Left ventricle myocardium inferior (tissue), 1 donor: ENCODE measurements around the gene TTC39B. TPM values are rescaled to one million over a fixed set of nuclear protein-coding genes. Genes with fewer than 3 reads are reported as not detected.

Experiments
- DNase-seq: peaks from one replicate; pipeline ENCODE4 v3.0.0-alpha.2; 2020
- H3K27ac ChIP-seq: fragments of 200-600 bp; replicated peaks from 2 replicates; pipeline ENCODE4 v1.8.0; 2021
- H3K27me3 ChIP-seq: fragments of 200-600 bp; 2 replicates; pipeline ENCODE4 v1.8.0; 2021; ENCODE audit warnings: low read depth
- H3K36me3 ChIP-seq: fragments of 200-600 bp; 2 replicates; pipeline ENCODE4 v1.8.0; 2021
- H3K4me1 ChIP-seq: fragments of 200-600 bp; 2 replicates; pipeline ENCODE4 v1.8.0; 2021
- H3K4me3 ChIP-seq: fragments of 200-600 bp; 2 replicates; pipeline ENCODE4 v1.8.0; 2021; ENCODE audit warnings: mild to moderate bottlenecking, moderate library complexity
- H3K9me3 ChIP-seq: fragments of 200-600 bp; replicated peaks from 2 replicates; pipeline ENCODE4 v1.8.0; 2021
- intact Hi-C: fragments of 100-400 bp; cut with micrococcal nuclease; formaldehyde crosslinking; loops from one replicate; pipeline ENCODE4 v1.11.0; 2022
- total RNA-seq: library from RNA; stranded (reverse); fragmentation: NEBNext Ultra II Directional; extraction: Animal tissue kit (Norgen Biotek cat#: 25700); gene quantifications from one replicate; pipeline ENCODE4 v1.2.1, GENCODE V29; 2021
- TF ChIP-seq, protein P1 (sequence below): fragments of 200-600 bp; IDR thresholded peaks from 2 replicates; pipeline ENCODE4 v1.8.0; 2021; ENCODE audit warnings: antibody characterized with exemption, mild to moderate bottlenecking, borderline replicate concordance
- donor health status: DM: no; HTN: yes; CAD: no; lungs with severe emphysema.

Gene TTC39B
- total RNA-seq, 1 donor from 2014 or later: 1.6 TPM

DNA sequence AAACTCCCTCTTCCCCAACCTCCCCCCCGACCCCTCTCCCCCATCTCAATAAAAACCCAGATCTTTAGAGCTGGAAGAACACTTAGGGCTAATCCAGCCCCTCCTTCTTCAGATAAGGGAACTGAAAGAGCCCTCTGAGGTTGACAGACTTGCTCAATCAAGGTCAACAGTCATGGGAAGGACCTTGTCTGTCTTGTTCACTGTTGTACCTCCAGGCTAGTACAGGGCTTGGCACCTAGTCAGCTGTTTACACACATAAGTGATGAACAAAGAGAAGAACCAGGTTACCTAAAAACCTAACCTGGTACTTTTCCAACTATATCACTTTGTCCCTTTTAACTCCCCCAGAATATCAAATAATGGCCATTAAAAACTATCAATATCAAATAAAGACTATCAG, 2.4 kb downstream of the TTC39B start:
- no peaks in the 10 kb centered on the region for H3K9me3 ChIP-seq
- H3K27ac ChIP-seq: no peak overlapping the region
- no peak for DNase-seq
- intact Hi-C loops: loop anchor here (10.0 kb wide), 1 partner anchor 120 kb away; the partner anchor contains the start of gene SNAPC3
- TF ChIP-seq, protein P1, sequence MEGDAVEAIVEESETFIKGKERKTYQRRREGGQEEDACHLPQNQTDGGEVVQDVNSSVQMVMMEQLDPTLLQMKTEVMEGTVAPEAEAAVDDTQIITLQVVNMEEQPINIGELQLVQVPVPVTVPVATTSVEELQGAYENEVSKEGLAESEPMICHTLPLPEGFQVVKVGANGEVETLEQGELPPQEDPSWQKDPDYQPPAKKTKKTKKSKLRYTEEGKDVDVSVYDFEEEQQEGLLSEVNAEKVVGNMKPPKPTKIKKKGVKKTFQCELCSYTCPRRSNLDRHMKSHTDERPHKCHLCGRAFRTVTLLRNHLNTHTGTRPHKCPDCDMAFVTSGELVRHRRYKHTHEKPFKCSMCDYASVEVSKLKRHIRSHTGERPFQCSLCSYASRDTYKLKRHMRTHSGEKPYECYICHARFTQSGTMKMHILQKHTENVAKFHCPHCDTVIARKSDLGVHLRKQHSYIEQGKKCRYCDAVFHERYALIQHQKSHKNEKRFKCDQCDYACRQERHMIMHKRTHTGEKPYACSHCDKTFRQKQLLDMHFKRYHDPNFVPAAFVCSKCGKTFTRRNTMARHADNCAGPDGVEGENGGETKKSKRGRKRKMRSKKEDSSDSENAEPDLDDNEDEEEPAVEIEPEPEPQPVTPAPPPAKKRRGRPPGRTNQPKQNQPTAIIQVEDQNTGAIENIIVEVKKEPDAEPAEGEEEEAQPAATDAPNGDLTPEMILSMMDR: no peak
- no peak overlapping the region for H3K4me3 ChIP-seq
- H3K36me3 ChIP-seq: no peaks in the 10 kb centered on the region
- peaks cover 25% of the 10 kb centered on the region for H3K4me1 ChIP-seq
- peaks cover 2% of the 10 kb centered on the region for H3K27me3 ChIP-seq

DNA sequence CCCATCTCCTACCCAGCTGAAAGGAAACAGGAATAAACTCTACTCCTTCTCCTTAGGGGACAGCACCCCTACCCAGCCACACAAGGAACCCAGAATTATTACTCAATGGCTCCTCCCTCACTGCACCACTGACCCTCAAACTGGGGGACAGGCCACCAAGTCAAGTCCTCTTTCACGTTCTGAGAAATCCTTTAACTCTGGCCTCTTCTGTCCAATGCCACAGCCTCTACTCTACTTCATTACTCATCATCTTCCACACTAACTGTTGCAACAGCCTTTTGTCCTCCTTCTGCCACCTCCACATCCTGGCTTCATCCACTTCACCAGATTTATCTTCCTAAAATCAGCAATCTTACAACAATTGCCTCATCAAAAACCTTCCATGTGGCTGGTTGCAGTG, 6.8 kb downstream of the TTC39B start:
- intact Hi-C loops: loop anchor here (10.0 kb wide), 1 partner anchor 125 kb away; the partner anchor contains the start of gene SNAPC3
- Histone ChIP-seq H3K36me3 (no peaks in the 10 kb centered on the region), H3K27me3 (no peaks in the 10 kb centered on the region), H3K4me3 (no peak overlapping the region), H3K9me3 (no peaks in the 10 kb centered on the region), H3K27ac (no peak overlapping the region), H3K4me1 (peaks cover 16% of the 10 kb centered on the region)
- TF ChIP-seq, protein P1: no peak
- no peak for DNase-seq

DNA sequence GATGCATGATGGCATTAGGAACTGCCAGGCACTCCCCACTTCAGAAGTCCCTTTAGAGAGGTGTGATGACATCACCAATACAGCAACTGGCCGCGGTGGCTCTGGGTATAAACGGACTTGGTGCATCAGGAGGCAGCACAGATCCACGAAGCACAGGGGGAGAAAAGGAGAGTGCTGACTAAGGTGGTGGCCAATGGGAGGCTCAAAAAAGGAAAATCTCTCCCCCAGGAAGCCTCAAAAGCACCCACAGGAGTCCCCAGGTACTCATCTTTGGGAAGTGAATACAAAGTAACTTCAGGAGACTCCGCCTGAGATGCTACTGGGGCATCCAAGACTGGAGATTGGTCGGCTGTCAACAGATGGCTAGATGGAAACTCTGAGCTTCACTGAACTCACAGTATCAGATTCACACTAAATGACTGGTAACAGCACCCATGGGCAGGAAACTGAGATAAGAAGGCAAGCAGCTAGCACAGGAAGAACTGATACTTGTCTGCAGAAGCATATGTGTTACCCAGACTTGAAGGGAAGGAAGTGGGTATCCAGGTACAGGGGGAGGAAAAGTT, 7.6 kb downstream of the TTC39B start:
- Histone ChIP-seq H3K27me3 (no peaks in the 10 kb centered on the region), H3K4me3 (no peak overlapping the region), H3K36me3 (no peaks in the 10 kb centered on the region), H3K9me3 (no peaks in the 10 kb centered on the region), H3K4me1 (peaks cover 23% of the 10 kb centered on the region), H3K27ac (no peak overlapping the region)
- intact Hi-C loops: no loop called here
- no peak for DNase-seq
- TF ChIP-seq, protein P1: no peak

DNA sequence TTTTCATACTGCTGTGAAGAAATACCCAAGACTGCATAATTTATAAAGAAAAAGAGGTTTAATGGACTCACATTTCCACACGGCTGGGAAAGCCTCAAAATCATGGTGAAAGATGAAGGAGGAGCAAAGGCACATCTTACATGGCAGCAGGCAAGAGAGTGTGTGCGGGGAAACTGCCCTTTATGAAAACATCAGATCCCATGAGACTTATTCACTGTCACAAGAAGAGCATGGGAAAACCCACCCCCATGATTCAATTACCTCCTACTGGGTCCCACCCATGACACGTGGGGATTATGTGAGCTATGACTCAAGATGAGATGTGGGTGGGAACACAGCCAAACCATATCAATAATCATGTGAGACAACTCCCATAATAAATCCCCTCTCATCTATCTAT, 8.7 kb downstream of the TTC39B start:
- no peak for DNase-seq
- no peaks in the 10 kb centered on the region for H3K27me3 ChIP-seq
- H3K27ac ChIP-seq: no peak overlapping the region
- intact Hi-C loops: no loop called here
- TF ChIP-seq, protein P1: no peak
- no peak overlapping the region for H3K4me3 ChIP-seq
- peaks cover 27% of the 10 kb centered on the region for H3K4me1 ChIP-seq
- no peaks in the 10 kb centered on the region for H3K36me3 ChIP-seq
- H3K9me3 ChIP-seq: no peaks in the 10 kb centered on the region

DNA sequence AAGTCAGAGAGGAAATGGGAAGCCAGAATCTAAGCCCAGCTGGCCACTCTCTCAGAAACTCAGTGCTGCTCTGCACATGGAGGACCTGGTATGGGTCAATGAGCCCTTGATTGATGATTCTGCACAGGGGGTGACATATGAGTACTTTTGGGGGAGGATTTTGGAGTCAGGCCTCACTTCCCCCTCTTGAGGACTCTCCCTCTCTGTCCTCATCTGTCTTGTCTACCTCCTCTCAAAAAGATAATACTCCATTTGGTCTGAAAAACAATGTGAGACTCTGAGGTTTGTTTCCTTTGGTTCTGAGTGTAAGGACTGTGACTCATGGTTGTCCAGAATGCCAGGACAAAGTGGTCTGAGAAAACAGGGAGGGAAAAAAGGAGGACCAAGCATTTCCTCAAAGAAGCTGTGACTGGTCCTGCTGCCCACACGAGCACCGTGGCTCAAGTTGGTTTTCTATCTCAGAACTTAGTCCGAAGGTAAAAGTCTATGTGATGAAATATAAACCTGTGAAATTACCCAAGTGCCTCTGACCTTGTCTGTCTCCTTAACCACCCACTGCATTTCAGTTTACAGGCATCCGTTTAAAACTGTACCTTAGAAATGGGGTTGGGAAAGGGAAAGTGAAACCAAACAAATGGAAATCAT, 11.1 kb downstream of the TTC39B start:
- DNase-seq: no peak
- intact Hi-C loops: no loop called here
- H3K27me3 ChIP-seq: no peaks in the 10 kb centered on the region
- no peaks in the 10 kb centered on the region for H3K36me3 ChIP-seq
- no peaks in the 10 kb centered on the region for H3K9me3 ChIP-seq
- peak overlapping the region; percentile 63 for H3K4me3 ChIP-seq
- peaks cover 27% of the 10 kb centered on the region for H3K4me1 ChIP-seq
- H3K27ac ChIP-seq: peak overlapping the region; percentile 91
- TF ChIP-seq, protein P1: no peak
